ENCODE measurements around the gene CDHR2.

The CDHR2 gene

DNA sequence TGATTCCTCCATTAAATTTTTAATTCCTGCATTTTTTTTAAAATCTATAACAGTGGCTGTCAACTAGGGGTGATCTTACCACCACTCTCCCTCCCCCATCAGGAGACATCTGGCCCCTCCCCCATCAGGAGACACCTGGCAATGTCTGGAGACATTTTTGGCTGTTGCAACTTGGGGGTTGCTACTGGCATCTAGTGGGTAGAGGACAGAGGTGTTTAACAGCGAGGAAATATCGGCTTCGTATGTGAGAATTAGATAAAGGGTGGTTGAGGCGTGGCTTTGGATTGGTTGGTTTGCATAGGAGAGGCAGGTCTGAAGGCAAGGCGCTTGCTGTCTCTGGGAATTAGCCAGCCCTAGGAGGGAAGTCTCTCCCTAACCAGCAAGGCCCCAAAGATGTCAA is 10.5 kb downstream of the CDHR2 start:
- TF ChIP-seq, protein P1, sequence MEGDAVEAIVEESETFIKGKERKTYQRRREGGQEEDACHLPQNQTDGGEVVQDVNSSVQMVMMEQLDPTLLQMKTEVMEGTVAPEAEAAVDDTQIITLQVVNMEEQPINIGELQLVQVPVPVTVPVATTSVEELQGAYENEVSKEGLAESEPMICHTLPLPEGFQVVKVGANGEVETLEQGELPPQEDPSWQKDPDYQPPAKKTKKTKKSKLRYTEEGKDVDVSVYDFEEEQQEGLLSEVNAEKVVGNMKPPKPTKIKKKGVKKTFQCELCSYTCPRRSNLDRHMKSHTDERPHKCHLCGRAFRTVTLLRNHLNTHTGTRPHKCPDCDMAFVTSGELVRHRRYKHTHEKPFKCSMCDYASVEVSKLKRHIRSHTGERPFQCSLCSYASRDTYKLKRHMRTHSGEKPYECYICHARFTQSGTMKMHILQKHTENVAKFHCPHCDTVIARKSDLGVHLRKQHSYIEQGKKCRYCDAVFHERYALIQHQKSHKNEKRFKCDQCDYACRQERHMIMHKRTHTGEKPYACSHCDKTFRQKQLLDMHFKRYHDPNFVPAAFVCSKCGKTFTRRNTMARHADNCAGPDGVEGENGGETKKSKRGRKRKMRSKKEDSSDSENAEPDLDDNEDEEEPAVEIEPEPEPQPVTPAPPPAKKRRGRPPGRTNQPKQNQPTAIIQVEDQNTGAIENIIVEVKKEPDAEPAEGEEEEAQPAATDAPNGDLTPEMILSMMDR (IDR thresholded peaks at IDR 0.05): no peak
- TF ChIP-seq ZFX (IDR thresholded peaks at IDR 0.05; ENCODE audit: borderline replicate concordance): no peak
- no peak overlapping the region for H3K27ac ChIP-seq

DNA sequence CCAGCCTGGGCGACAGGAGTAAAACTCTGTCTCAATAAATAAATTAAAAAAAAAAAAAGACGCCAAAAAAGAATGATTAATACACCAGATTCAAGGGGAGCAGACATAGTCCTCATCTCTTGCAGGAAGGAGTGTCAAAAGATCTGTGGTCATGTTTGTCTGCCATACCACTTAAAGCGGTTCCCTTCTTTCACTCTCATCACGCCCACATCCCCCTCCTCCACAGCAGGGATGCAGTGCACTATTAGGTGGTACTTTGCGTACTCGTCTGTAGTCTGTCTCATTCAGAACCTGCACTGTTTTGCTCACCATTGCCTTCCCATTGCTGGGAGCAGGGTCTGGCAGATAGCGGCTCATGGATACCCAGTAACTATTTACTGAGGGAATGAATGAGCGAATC is 11.2 kb downstream of the CDHR2 start:
- TF ChIP-seq ZFX (IDR thresholded peaks at IDR 0.05; ENCODE audit: borderline replicate concordance): no peak
- TF ChIP-seq, protein P1 (IDR thresholded peaks at IDR 0.05): no peak
- H3K27ac ChIP-seq: no peak overlapping the region

DNA sequence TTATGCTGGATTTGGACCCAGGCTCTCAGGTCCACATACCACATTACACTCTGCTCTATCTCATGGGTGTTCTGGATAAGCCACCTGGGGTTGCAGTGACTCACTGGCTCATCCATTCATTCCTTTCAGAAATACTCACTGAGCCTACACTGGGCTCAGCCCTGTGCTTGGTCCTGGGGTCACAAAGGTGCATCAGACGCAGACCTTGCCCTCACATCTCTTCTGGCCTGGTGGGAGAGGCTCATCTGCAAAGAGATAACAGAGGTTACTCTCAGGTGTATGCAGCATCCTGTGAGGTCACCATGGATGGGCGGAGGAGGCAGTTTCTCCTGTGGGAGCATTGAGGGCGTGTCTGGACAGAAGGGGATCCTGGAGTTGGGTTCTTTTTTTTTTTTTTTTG is 12.1 kb downstream of the CDHR2 start:
- TF ChIP-seq ZFX (IDR thresholded peaks at IDR 0.05; ENCODE audit: borderline replicate concordance): no peak
- TF ChIP-seq, protein P1 (IDR thresholded peaks at IDR 0.05): no peak
- no peak overlapping the region for H3K27ac ChIP-seq

DNA sequence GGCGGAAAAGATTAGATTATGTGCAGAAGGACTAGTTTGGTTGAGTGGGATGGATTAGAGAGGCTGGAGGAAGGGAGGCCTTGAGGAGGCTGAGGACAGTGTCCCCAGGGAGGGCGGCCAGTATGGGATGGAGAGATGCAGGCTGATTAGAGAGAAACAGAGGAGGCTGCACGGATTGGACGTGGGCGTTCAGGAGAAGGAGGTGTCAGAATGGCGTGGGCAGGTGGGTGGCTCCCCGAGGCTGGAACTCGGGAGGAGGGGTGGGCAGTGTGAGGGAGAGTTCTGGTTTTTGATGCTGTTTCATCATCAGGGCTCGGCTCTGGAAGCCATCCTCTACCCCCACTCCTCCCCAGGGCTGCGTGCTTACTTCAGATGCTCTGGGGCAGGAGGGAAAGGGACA is 13.0 kb downstream of the CDHR2 start:
- TF ChIP-seq ZFX (IDR thresholded peaks at IDR 0.05; ENCODE audit: borderline replicate concordance): no peak
- TF ChIP-seq, protein P1 (IDR thresholded peaks at IDR 0.05): no peak
- no peak overlapping the region for H3K27ac ChIP-seq

DNA sequence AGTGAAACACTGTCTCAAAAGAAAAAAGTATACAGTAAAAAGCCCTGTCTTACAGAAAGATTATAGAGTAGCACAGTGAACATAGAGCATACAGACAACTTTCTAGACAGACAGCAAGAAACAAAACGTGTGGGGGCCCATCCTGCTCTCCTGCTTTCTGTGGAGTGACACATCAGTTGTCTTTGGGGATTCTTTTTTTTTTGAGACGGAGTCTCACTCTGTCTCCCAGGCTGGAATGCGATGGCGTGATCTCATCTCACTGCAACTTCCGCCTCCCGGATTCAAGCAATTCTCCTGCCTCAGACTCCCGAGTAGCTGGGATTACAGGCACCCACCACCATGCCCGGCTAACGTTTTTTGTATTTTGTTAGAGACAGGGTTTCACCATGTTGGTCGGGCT is 14.9 kb downstream of the CDHR2 start:
- TF ChIP-seq ZFX (IDR thresholded peaks at IDR 0.05; ENCODE audit: borderline replicate concordance): no peak
- TF ChIP-seq, protein P1 (IDR thresholded peaks at IDR 0.05): no peak

DNA sequence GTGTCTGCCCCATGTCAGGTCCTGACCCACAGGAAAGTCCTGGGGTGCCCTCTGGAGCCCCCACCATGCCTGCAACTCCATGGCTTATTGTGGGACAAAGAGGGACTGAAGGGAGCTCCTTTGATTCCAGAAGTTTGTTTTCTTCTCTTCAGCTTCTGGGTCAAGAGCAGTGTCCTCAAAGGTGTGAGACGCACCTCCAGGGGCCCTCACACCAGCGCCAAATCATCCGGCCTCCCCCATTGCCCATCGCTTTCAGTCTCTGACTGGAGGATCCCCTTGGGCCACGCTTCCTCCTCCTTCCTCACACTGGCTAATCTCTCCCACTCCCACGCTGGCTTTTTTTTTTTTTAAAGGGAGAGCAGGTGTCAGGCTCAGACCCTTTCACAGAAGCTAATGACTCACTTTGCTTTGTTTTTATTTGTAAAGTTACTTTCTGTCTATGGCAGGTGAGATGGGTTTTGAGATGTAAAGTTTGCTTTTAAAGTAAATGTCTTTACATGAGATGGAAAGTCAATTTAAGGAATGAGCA is 16.7 kb downstream of the CDHR2 start:
- no peak overlapping the region for H3K27ac ChIP-seq
- TF ChIP-seq, protein P1 (IDR thresholded peaks at IDR 0.05): no peak
- TF ChIP-seq ZFX (IDR thresholded peaks at IDR 0.05; ENCODE audit: borderline replicate concordance): no peak

More for the DNA sequence above, 14.9 kb downstream of the CDHR2 start:
- H3K27ac ChIP-seq: no peak overlapping the region

DNA sequence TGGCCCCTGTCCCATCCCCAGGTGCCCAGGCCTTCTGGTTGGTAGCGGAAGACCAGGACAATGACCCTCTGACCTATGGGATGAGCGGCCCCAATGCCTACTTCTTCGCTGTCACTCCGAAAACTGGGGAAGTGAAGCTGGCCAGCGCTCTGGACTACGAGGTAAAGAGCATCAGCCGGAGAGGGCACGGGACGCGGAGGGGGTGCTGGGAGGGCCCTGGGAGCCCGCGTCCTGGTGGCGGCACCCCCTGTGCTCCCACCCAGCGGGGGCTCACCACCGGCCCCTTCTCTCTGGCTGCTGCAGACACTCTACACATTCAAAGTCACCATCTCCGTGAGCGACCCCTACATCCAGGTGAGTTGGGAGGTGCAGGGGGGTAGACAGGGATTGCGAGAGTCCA is 19.5 kb downstream of the CDHR2 start:
- no peak overlapping the region for H3K27ac ChIP-seq
- TF ChIP-seq, protein P1 (IDR thresholded peaks at IDR 0.05): no peak
- TF ChIP-seq ZFX (IDR thresholded peaks at IDR 0.05; ENCODE audit: borderline replicate concordance): no peak
